Measurements from ENCODE around the gene SENP8.
A peak's percentile ranks its signal among the peaks of the same experiment; 100 is the strongest.
"Not testable (repeated sequence)": the region's sequence is repeated elsewhere in the genome, so short reads cannot be mapped to it uniquely, and the experiment has no call there.

The SENP8 gene

GRCh38 chr15:72118017-72118978, at the start of gene SENP8, which contains the start of gene MYO9A:
SENP8 (plus strand) TSS chr15:72118403; CDS start chr15:72139624, 21,221 bp downstream.
MYO9A (minus strand) TSS chr15:72118150; CDS start chr15:72046563, 71,587 bp downstream.
- DNase-seq (ENCODE audit: low read depth in 1 of 2, low spot score in 1 of 2): peak; percentile 98 to 99

- no peak for DNase-seq (ENCODE audit: low read depth in 1 of 2, low spot score in 1 of 2)
Measured at GRCh38 chr15:72068856-72069255, 49.3 kb upstream of the SENP8 start.

GRCh38 chr15:72070817-72071447, 47.3 kb upstream of the SENP8 start:
- no peak for DNase-seq (ENCODE audit: low read depth in 1 of 2, low spot score in 1 of 2)

DNA sequence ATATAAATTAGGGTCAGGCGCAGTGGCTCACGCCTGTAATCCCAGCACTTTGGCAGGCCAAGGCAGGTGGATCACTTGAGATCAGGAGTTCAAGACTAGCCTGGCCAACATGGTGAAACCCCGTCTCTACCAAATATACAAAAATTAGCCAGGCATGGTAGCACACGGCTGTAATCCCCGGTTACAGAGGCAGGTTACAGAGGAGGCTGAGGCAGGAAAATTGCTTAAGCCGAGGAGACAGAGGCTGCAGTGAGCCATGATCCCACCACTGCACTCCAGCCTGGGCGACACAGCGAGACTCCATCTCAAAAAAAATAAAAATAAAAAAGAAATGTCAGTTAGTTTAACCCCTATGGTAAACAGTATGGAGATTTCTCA, 46.8 kb upstream of the SENP8 start:
- DNase-seq (ENCODE audit: low read depth in 1 of 2, low spot score in 1 of 2): not testable (repeated sequence)

DNA sequence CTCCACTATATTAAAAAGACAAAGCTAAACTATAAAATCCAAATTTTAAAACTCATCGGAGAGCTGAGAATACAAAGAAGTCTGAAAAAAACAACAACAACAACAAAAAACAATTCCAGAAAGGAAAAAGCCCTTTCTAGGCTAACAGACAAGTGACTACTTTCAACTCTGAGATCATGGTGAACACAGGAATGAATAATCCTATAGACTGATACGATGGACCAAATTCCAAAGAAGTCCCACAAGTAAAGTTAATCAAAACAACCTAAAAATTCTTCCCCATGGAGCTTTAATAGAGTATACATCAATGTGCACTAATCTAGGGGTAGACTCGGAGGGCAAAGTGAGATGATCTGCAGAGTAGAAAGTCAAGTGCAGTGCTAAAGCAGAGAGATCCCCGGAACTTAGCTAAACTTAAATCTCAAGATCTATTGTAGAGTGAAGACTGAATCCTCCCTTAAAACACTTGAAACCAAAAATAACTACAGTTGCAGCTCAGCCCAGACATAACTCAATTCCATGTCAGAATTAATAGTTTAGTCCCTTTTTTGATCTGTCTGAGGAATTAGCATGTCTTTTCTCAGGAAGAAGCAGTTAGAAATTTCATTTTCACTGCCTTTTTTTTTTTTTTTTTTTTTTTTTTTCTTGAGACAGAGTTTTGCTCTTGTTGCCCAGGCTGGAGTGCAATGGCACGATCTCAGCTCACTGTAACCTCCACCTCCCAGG, 43.7 kb upstream of the SENP8 start:
- no peak for DNase-seq (ENCODE audit: low read depth in 1 of 2, low spot score in 1 of 2)

DNA sequence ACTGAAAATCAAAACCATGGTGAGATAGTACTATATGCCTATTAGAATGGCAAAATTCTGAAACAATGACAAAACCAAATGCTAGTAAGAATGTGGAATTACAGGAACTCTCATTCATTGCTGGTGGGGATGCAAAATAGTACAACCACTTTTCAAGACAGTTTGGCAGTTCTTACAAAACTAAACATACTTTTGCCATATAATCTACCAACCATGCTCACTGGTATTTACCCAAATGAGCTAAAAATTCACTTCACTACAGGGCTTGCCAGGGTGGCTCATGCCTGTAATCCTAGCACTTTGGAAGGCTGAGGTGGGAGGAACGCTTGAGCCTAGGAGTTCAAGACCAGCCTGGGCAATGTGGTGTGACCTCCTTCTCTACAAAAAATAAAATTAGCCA, 40.3 kb upstream of the SENP8 start:
- no peak for DNase-seq (ENCODE audit: low read depth in 1 of 2, low spot score in 1 of 2)

DNA sequence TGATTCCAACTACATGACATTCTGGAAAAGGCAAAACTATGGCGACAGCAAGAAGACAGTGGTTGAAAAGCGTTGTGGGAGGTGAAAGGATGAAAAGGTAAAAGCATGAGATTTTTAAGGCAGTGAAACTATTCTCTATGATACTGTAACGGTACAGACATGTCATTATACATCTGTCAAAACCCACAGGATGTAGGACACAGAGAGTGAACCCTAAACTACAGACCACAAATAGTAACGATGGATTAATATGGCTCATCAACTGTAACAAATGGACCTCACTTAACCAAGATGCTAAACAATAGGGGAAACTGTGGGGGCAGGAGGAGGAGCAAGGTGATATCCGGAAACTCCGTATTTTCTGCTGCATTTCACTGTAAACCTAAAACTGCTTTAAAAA, 39.3 kb upstream of the SENP8 start:
- DNase-seq (ENCODE audit: low read depth in 1 of 2, low spot score in 1 of 2): no peak

DNA sequence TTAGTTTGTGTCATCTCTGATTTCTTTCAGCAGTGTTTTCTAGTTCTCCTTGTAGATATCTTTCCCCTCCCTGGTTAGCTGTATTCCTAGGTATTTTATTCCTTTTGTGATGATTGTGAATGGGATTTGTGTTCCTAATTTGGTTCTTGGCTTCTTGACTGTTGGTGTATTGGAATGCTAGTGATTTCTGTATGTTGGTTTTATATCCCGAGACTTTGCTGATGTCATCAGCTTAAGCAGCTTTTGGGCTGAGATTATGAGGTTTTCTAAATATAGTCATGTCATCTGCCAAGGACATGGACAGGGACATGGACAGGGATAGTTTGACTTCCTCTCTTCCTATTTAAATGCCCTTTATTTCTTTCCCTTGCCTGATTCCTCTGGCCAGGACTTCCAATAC, 36.0 kb upstream of the SENP8 start:
- DNase-seq (ENCODE audit: low read depth in 1 of 2, low spot score in 1 of 2): no peak

GRCh38 chr15:72086010-72086697, 32.0 kb upstream of the SENP8 start:
- DNase-seq (ENCODE audit: low read depth in 1 of 2, low spot score in 1 of 2): no peak

DNA sequence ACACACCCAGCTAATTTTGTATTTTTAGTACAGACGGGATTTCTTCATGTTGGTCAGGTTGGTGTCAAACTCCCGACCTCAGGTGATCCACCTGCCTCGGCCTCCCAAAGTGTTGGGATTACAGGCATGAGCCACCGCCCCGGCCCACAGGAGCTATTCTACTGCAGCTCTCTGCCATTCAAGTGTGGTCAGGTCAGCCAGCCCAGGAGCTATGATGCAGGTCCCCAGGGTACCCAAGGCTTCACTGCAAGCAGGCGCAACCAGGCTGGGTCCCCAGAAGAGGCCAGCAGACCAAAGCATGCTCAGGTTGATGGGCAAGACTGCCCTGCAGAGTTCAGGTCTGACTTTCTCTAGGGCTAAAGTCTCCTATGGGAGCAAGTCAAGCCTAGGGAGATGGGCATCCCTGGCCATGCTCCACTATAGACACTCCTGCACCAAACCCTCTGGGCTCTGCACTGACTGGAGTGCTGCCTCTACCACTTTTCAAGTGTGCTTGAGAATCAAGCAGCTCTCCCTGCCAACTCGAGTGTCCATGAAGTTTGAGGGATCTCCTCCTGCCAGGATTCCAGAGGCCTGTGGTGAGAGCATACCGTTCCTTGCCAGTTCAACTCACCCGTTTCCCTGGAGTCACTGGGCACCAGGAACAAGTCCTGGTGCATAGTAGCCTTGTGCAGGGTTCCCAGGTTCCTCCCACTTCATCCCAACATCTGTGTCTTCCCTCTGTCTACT, 31.1 kb upstream of the SENP8 start:
- no peak for DNase-seq (ENCODE audit: low read depth in 1 of 2, low spot score in 1 of 2)

DNA sequence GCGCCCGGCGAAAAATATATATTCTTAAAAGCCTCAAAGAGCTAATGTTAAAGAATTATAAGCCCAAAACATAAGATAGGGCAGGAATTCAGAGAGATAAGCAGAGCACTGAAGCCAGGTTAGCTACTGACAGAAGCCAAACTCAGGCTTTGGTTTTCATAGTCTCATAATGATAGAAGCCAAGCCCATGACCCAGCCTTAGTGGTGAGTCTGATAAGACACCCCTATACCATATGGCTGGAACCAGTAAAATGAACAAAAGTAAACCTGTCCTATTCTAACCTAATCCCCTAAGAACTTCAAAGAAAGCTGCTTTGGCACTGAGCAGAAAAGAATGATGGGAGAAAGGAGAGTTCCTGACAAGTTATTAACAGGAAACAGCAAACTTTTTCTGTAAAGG, 26.2 kb upstream of the SENP8 start:
- no peak for DNase-seq (ENCODE audit: low read depth in 1 of 2, low spot score in 1 of 2)

- DNase-seq (ENCODE audit: low read depth in 1 of 2, low spot score in 1 of 2): no peak
Measured at GRCh38 chr15:72092691-72093090, 25.5 kb upstream of the SENP8 start.

GRCh38 chr15:72096796-72097195, 21.4 kb upstream of the SENP8 start:
- DNase-seq (ENCODE audit: low read depth in 1 of 2, low spot score in 1 of 2): no peak

DNA sequence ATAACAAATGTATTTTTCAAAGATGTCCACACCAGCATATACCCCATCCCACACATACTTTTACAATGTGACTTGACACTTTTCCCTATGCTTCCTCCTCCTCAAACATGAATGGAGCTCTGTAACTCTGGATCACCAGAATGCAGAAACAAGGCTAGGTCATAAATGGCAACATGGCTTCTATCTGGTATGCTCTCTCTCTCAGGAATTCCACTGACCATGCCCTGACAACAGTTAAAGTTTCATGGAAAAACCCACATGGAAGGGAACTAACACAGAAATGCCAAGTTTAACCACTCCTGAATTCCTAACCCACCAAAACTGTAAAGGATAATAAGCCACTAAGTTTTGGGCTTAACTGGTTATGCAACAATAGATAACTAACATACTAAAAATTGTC, 20.2 kb upstream of the SENP8 start:
- no peak for DNase-seq (ENCODE audit: low read depth in 1 of 2, low spot score in 1 of 2)

DNA sequence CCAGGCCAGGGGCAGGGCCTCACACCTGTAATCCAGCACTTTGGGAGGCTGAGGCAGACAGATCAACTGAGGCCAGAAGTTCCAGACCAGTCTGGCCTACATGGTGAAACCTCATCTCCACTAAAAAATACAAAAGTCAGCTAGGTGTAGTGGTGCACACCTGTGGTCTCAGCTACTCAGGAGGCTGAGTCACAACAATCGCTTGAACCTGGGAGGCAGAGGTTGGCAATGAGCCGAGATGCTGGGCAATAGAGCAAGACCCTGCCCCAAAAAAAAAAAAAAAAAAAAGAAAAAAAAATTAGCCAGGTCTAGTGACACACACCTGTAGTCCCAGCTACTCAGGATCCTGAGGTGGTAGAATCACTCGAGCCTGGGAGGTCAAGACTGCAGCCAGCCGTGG, 19.0 kb upstream of the SENP8 start:
- DNase-seq (ENCODE audit: low read depth in 1 of 2, low spot score in 1 of 2): no peak

DNA sequence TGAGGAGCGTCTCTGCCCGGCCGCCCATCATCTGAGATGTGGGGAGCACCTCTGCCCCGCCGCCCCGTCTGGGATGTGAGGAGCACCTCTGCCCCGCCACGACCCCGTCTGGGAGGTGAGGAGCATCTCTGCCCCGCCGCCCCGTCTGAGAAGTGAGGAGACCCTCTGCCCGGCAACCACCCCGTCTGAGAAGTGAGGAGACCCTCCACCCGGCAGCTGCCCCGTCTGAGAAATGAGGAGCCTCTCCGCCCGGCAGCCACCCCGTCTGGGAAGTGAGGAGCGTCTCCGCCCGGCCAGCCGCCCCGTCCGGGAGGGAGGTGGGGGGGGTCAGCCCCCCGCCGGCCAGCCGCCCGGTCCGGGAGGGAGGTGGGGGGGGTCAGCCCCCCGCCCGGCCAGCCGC, 17.7 kb upstream of the SENP8 start:
- not testable (repeated sequence) for DNase-seq (ENCODE audit: low read depth in 1 of 2, low spot score in 1 of 2)

- no peak for DNase-seq (ENCODE audit: low read depth in 1 of 2, low spot score in 1 of 2)
Measured at GRCh38 chr15:72105111-72105510, 13.1 kb upstream of the SENP8 start.

GRCh38 chr15:72106068-72106467, 12.1 kb upstream of the SENP8 start:
- DNase-seq (ENCODE audit: low read depth in 1 of 2, low spot score in 1 of 2): no peak

DNA sequence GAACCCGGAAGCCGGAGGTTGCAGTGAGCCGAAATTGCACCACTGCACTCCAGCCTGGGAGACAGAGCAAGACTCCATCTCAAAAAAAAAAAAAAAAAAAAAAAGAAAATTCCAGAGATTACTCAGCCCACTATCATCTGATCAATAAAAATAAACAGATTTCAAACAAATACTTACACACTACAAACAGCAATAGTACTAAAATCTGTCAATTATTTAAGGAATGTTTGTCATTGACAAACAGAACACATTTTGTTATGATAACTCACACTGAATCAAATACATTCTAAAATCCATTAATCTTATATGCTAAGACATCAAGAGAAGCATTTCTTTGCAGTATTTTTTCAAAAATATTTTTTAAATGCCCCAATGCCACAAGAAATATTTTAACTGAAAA, 7.8 kb upstream of the SENP8 start:
- no peak for DNase-seq (ENCODE audit: low read depth in 1 of 2, low spot score in 1 of 2)

- DNase-seq (ENCODE audit: low read depth in 1 of 2, low spot score in 1 of 2): no peak
Measured at GRCh38 chr15:72112116-72112515, 6.1 kb upstream of the SENP8 start.
